ENCODE results near the gene TRIM42. TPM values are rescaled to one million over a fixed set of nuclear protein-coding genes. Genes with fewer than 3 reads are reported as not detected.

The TRIM42 gene
- total RNA-seq, 2 donors from 2014 or later, result 1.1 TPM; not detected in 1

GRCh38 chr3:140682586-140682985 lies 4.7 kb downstream of the TRIM42 start:
- Histone ChIP-seq H3K4me1 (replicated peaks) (no peaks in the 10 kb centered on the region), H3K4me3 (no peak overlapping the region), H3K36me3 (no peaks in the 10 kb centered on the region), H3K9me3 (no peaks in the 10 kb centered on the region), H3K27me3 (replicated peaks; ENCODE audit: insufficient read depth) (no peaks in the 10 kb centered on the region), H3K27ac (no peak overlapping the region)
- WGBS, result 95% methylated on average over 27 of the region's 27 CpGs
- TF ChIP-seq, protein P1, sequence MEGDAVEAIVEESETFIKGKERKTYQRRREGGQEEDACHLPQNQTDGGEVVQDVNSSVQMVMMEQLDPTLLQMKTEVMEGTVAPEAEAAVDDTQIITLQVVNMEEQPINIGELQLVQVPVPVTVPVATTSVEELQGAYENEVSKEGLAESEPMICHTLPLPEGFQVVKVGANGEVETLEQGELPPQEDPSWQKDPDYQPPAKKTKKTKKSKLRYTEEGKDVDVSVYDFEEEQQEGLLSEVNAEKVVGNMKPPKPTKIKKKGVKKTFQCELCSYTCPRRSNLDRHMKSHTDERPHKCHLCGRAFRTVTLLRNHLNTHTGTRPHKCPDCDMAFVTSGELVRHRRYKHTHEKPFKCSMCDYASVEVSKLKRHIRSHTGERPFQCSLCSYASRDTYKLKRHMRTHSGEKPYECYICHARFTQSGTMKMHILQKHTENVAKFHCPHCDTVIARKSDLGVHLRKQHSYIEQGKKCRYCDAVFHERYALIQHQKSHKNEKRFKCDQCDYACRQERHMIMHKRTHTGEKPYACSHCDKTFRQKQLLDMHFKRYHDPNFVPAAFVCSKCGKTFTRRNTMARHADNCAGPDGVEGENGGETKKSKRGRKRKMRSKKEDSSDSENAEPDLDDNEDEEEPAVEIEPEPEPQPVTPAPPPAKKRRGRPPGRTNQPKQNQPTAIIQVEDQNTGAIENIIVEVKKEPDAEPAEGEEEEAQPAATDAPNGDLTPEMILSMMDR (IDR thresholded peaks at IDR 0.05), result no peak
- no peak for TF ChIP-seq POLR2A (IDR thresholded peaks at IDR 0.05)
- no peak for TF ChIP-seq POLR2AphosphoS5 (IDR thresholded peaks at IDR 0.05)
- no peak for DNase-seq (ENCODE audit: low spot score)
- intact Hi-C loops (cut with DNase I), result no loop called here

GRCh38 chr3:140686128-140686527 lies 8.3 kb downstream of the TRIM42 start:
- TF ChIP-seq POLR2A (IDR thresholded peaks at IDR 0.05), result no peak
- TF ChIP-seq, protein P1 (IDR thresholded peaks at IDR 0.05), result no peak
- no peak for TF ChIP-seq POLR2AphosphoS5 (IDR thresholded peaks at IDR 0.05)
- intact Hi-C loops (cut with DNase I), result no loop called here
- Histone ChIP-seq H3K36me3 (no peaks in the 10 kb centered on the region), H3K27me3 (replicated peaks; ENCODE audit: insufficient read depth) (no peaks in the 10 kb centered on the region), H3K4me3 (no peak overlapping the region), H3K9me3 (no peaks in the 10 kb centered on the region), H3K4me1 (replicated peaks) (no peaks in the 10 kb centered on the region), H3K27ac (no peak overlapping the region)
- WGBS, result 87% methylated on average over 2 of the region's 2 CpGs
- DNase-seq (ENCODE audit: low spot score), result no peak

- intact Hi-C loops (cut with DNase I), result no loop called here
- Histone ChIP-seq H3K4me3 (no peak overlapping the region), H3K27ac (no peak overlapping the region), H3K4me1 (replicated peaks) (no peaks in the 10 kb centered on the region), H3K27me3 (replicated peaks; ENCODE audit: insufficient read depth) (no peaks in the 10 kb centered on the region), H3K9me3 (no peaks in the 10 kb centered on the region), H3K36me3 (no peaks in the 10 kb centered on the region)
- TF ChIP-seq, protein P1 (IDR thresholded peaks at IDR 0.05), result no peak
- TF ChIP-seq POLR2A (IDR thresholded peaks at IDR 0.05) (no peak), POLR2AphosphoS5 (IDR thresholded peaks at IDR 0.05) (no peak)
- no peak for DNase-seq (ENCODE audit: low spot score)
- 86% methylated on average over 2 of the region's 2 CpGs for WGBS
Observed at GRCh38 chr3:140686948-140687347, 9.1 kb downstream of the TRIM42 start.

DNA sequence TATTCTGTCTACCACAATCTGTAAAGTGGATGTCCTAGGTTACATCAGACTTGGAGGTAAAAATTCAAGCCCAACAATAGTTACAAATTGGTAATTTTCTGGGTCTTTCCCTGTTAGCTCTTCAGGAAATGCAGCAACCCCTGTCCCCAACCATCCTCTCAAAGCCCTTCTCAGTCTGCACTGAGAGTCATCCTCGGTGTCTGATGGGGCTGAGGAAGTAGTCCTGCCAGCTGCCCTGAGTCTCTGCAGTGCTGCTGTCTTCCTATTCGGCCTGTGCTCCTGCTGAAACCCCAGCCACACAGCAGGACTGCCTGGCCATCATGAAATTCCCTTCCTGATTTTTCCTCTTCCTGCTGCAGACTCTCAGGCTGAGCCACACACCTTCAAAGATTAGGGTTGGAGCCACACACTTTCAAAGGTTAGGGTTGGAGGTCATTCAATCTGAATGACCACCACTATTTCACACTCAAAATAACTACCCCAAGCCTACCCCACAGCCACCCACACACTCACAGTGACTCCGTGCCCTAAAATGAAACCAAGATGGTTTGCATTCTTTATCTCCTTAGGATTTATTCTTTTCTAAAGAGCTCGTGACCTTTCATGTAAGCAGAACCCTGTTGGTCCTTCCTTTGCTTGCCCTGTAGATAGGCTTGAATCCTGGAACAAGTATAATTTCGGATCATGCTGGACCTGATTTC lies 17.6 kb downstream of the TRIM42 start:
- no peaks in the 10 kb centered on the region for H3K9me3 ChIP-seq
- H3K4me1 ChIP-seq (replicated peaks), result no peaks in the 10 kb centered on the region
- no peak for DNase-seq (ENCODE audit: low spot score)
- no peaks in the 10 kb centered on the region for H3K27me3 ChIP-seq (replicated peaks; ENCODE audit: insufficient read depth)
- WGBS, result 73% methylated on average over 5 of the region's 5 CpGs
- H3K27ac ChIP-seq, result no peak overlapping the region
- H3K4me3 ChIP-seq, result no peak overlapping the region
- TF ChIP-seq, protein P1 (IDR thresholded peaks at IDR 0.05), result no peak
- TF ChIP-seq POLR2AphosphoS5 (IDR thresholded peaks at IDR 0.05) (no peak), POLR2A (IDR thresholded peaks at IDR 0.05) (no peak)
- intact Hi-C loops (cut with DNase I), result no loop called here
- H3K36me3 ChIP-seq, result no peaks in the 10 kb centered on the region

All from prostate gland (tissue), 2 donors.